MCF 10A (cell line): Measurements from ENCODE around the gene SAMD4B. TPM values are rescaled to one million over a fixed set of nuclear protein-coding genes. Genes with fewer than 3 reads are reported as not detected.

Experiments used
- BruUV-seq: library from RNA; stranded (reverse); fragments of 400-500 nt; replicated peaks from 2 replicates; lab custom pipeline; 2021; lab: Mats Ljungman, UMichigan
- CTCF ChIA-PET: fragments of 300-600 bp; sonication (Branson Sonifier 250); formaldehyde crosslinking; extraction: SDS; loops from one replicate; lab custom pipeline; 2021; ENCODE audit warnings: antibody characterized with exemption, inconsistent platforms; lab: Yijun Ruan, JAX
- POLR2A ChIA-PET: fragments of 300-600, 350-650 bp; sonication (Branson Sonifier 250); formaldehyde crosslinking; extraction: SDS; loops from one replicate; lab custom pipeline; 2020; ENCODE audit warnings: antibody characterized with exemption, inconsistent platforms; lab: Yijun Ruan, JAX
- DNase-seq: peaks from one replicate; pipeline ENCODE4 v3.0.0-alpha.2; 2018; ENCODE audit not compliant: unreplicated experiment
- H3K27ac Mint-ChIP-seq: one replicate; pipeline ENCODE4 v1.8.0; 2022; ENCODE audit warnings: mild to moderate bottlenecking, low read depth, mixed read lengths; ENCODE audit not compliant: unreplicated experiment
- H3K27me3 Mint-ChIP-seq: one replicate; pipeline ENCODE4 v1.8.0; 2022; ENCODE audit warnings: mixed read lengths; ENCODE audit not compliant: insufficient read depth, unreplicated experiment
- H3K36me3 Mint-ChIP-seq: one replicate; pipeline ENCODE4 v1.8.0; 2022; ENCODE audit warnings: mild to moderate bottlenecking, moderate library complexity, mixed read lengths; ENCODE audit not compliant: insufficient read depth, unreplicated experiment
- H3K4me1 Mint-ChIP-seq: one replicate; pipeline ENCODE4 v1.8.0; 2022; ENCODE audit warnings: mixed read lengths; ENCODE audit not compliant: insufficient read depth, unreplicated experiment
- H3K4me3 Mint-ChIP-seq: one replicate; pipeline ENCODE4 v1.8.0; 2022; ENCODE audit warnings: mild to moderate bottlenecking, moderate library complexity, mixed read lengths; ENCODE audit not compliant: unreplicated experiment
- H3K9me3 Mint-ChIP-seq: one replicate; pipeline ENCODE4 v1.8.0; 2022; ENCODE audit warnings: mixed read lengths; ENCODE audit not compliant: unreplicated experiment
- CTCF ChIP-seq: fragments of 200-600 bp; IDR thresholded peaks from one replicate; pipeline ENCODE4 v1.8.0; 2022; ENCODE audit warnings: antibody characterized with exemption, mild to moderate bottlenecking; ENCODE audit not compliant: unreplicated experiment
- intact Hi-C: fragments of 100-400 bp; cut with micrococcal nuclease; formaldehyde crosslinking; loops from 2 replicates; pipeline ENCODE4 v1.14.1; 2022
- total RNA-seq: library from RNA; stranded (reverse); gene quantifications from 2 replicates; pipeline ENCODE4 v1.2.3, GENCODE V29; 2022

SAMD4B gene
- total RNA-seq, 1 experiment from 2014 or later = 65.4 TPM

DNA sequence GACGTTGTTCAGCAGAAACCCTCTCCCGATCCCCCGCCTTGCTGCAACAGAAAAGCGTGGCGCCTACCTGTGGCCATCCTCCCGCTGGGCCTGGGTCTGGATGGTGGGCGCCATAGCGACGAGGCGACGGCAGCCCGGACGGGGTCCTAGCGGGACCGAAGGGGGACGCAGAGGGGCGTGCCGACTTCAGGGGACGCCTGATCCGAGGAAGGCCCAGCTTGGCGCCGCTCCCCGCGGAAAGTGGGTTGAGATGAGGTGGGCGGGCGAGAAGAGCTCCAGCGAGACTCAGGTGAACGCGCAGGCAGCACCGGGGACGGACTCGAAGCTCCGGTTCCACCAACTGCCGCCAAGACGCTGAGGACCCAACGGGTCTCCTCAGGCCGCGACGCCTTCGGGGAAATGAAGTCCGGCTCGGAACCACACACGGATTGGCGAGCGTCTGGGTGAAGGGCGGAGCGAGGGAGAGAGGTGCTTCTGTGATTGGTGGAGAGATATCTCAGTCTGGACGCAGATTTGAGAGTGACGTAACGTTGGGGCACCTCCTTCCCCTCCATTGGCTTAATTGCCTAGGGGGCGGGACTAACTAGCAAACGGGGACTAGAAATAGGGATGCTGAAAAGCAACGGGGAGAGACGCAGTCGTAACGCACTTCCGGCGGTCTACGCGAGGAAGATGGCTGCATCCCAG lies 48.7 kb downstream of the SAMD4B start, which contains the start of the genes MED29 and PAF1:
Gene MED29, plus strand, starts transcription at position 628 of the 687 bp plus-strand sequence. Its CDS starts 45 bp downstream, at position 673.
Gene PAF1, minus strand, starts transcription at position 356 of the 687 bp plus-strand sequence. Its CDS starts 242 bp downstream, at position 114.
- intact Hi-C loops = loop anchor here (2.0 to 5.0 kb wide), 2 partner anchors 40 to 49 kb away; partner anchors contain the start of gene SAMD4B
- CTCF ChIA-PET = interaction anchor here (0.7 to 2.3 kb wide), 2 partner anchors 21 to 117 kb away, joined by 3 to 14 read pairs; partner anchors contain the start of gene PLEKHG2
- no TSS peak for BruUV-seq

GRCh38 chr19:39397360-39398296 lies 55.4 kb downstream of the SAMD4B start:
- DNase-seq = peak; percentile 92
- H3K27ac Mint-ChIP-seq = peak overlapping the region; percentile 92
- BruUV-seq = TSS peak; percentile 54
- peak; percentile 98 for TF ChIP-seq CTCF
- CTCF ChIA-PET = interaction anchor here (0.6 to 4.2 kb wide), 20 partner anchors 9 to 448 kb away, joined by 3 to 80 read pairs (median 4); partner anchors contain the start of genes EID2B, PLEKHG2 and ZFP36
- peaks cover 40% of the 10 kb centered on the region for H3K4me1 Mint-ChIP-seq
- H3K36me3 Mint-ChIP-seq = peaks cover 26% of the 10 kb centered on the region
- intact Hi-C loops = loop anchor here (1.0 to 5.0 kb wide), 2 partner anchors 14 to 135 kb away; partner anchors contain the start of gene EID2B
- H3K27me3 Mint-ChIP-seq = no peaks in the 10 kb centered on the region
- H3K9me3 Mint-ChIP-seq = no peaks in the 10 kb centered on the region
- POLR2A ChIA-PET = interaction anchor here (0.6 to 5.0 kb wide), 15 partner anchors 10 to 405 kb away, joined by 3 to 121 read pairs (median 4); partner anchors contain the start of genes EID2B, PLEKHG2, RPS16 and SAMD4B
- H3K4me3 Mint-ChIP-seq = peak overlapping the region; percentile 10

More for the DNA sequence above, 48.7 kb downstream of the SAMD4B start, which contains the start of the genes MED29 and PAF1:
- TF ChIP-seq CTCF = no peak
- Mint-ChIP-seq H3K4me3 (peak within 1 kb of the TSS; percentile 93), H3K9me3 (no peaks in the 10 kb centered on the region), H3K4me1 (peaks cover 12% of the 10 kb centered on the region), H3K27me3 (no peaks in the 10 kb centered on the region), H3K36me3 (peaks cover 74% of the 10 kb centered on the region), H3K27ac (peak within 1 kb of the TSS; percentile 98)
- POLR2A ChIA-PET = interaction anchor here (0.5 to 3.2 kb wide), 31 partner anchors 9 to 1117 kb away, joined by 3 to 44 read pairs (median 4); partner anchors contain the start of genes EID2B, GGN, PLEKHG2 and RPS16
- peak; percentile 100 for DNase-seq

- intact Hi-C loops = loop anchor here (5.0 kb wide), 1 partner anchor 134 kb away; the partner anchor contains the start of gene EID2B
- Mint-ChIP-seq H3K27me3 (no peaks in the 10 kb centered on the region), H3K4me3 (peak overlapping the region; percentile 10), H3K36me3 (peaks cover 26% of the 10 kb centered on the region), H3K27ac (peak overlapping the region; percentile 92), H3K9me3 (no peaks in the 10 kb centered on the region), H3K4me1 (peaks cover 45% of the 10 kb centered on the region)
- DNase-seq = peak; percentile 95
- CTCF ChIA-PET = interaction anchor here (0.5 to 4.2 kb wide), 19 partner anchors 8 to 447 kb away, joined by 3 to 80 read pairs (median 4); partner anchors contain the start of genes EID2B, PLEKHG2 and ZFP36
- TF ChIP-seq CTCF = no peak
- BruUV-seq = no TSS peak
- POLR2A ChIA-PET = interaction anchor here (0.6 to 5.0 kb wide), 16 partner anchors 10 to 1006 kb away, joined by 3 to 121 read pairs (median 4); partner anchors contain the start of genes EID2B, PLEKHG2, RPS16 and SAMD4B
Observed at GRCh38 chr19:39398297-39398864, 56.2 kb downstream of the SAMD4B start.
